Epithelial cell of proximal tubule (primary cell): Measurements from ENCODE around the gene COPS9. TPM values are rescaled to one million over a fixed set of nuclear protein-coding genes. Genes with fewer than 3 reads are reported as not detected.

Experiments used
- DNase-seq: peaks from one replicate; pipeline ENCODE4 v3.0.0-alpha.2; 2011; ENCODE audit warnings: low read depth
- H3K4me3 ChIP-seq: 2 replicates; pipeline ENCODE4 v1.5.1; 2011; ENCODE audit warnings: low read depth, mild to moderate bottlenecking, low read length
- CTCF ChIP-seq: conservative IDR thresholded peaks from 2 replicates; pipeline ENCODE4 v1.5.1; 2012; ENCODE audit warnings: low read depth, mild to moderate bottlenecking, low read length
- total RNA-seq: library from RNA; depleted of rRNA; stranded (reverse); fragments of >200 nt; gene quantifications from 2 replicates; pipeline ENCODE4 v1.2.3, GENCODE V29; 2015

The COPS9 gene
- total RNA-seq, 1 donor from 2014 or later: 274 TPM

GRCh38 chr2:240156435-240157146 is 20.5 kb upstream of the COPS9 start:
- no peak for TF ChIP-seq CTCF
- DNase-seq: no peak
- no peak overlapping the region for H3K4me3 ChIP-seq

DNA sequence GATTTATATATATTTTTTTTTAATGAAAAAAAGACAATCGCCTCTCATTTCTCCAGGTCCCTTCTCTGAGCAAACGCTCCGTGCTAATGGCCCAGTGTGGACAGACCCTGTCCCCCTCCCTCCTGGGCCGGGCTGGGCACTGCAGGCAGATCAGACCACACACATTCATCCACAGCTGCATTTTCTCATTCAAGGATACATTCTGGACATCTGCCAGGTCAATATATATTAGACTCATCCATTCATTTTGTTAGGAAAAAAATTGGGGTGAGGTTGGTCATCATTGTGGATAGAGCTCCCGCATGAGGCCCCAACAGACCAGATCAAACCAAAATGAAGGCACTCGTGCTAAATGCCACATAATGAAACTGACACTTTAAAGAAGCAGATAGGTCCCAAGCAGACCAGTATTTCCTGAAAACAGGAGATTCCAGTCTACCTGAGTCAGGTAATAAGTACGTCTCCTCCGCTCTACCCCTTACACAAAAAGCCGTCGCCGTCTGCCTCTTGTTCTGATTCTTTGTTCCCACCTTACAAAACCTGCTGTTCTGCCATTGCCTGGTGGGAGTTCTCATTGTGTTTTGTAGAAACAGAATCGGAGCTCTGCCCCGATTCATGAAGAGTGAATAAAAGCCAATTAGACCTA is 19.8 kb upstream of the COPS9 start:
- DNase-seq: no peak
- no peak overlapping the region for H3K4me3 ChIP-seq
- TF ChIP-seq CTCF: no peak

GRCh38 chr2:240155048-240155744 is 19.1 kb upstream of the COPS9 start:
- H3K4me3 ChIP-seq: no peak overlapping the region
- DNase-seq: no peak
- no peak for TF ChIP-seq CTCF

DNA sequence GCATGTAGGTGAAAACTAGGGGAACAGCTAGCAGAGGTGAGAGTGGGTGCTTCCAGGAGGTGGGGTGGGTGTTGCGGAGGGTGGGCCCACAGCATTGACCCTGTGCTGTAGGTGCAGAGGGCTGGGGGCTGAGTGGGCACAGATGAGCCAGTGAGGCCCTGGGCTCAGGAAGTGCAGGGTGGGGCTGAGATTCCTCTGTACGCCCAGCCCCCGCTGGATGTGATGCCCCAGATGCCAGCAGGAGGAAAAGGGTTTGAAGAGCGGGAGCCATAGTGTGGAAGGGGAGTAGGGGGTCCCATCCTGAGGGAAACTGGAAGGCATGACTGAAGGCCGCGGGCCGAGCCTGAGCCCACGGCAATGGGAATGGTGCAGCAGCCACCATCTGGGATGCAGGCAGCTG is 18.5 kb upstream of the COPS9 start:
- no peak for DNase-seq
- TF ChIP-seq CTCF: no peak
- no peak overlapping the region for H3K4me3 ChIP-seq

GRCh38 chr2:240153418-240153817 is 17.3 kb upstream of the COPS9 start:
- no peak overlapping the region for H3K4me3 ChIP-seq
- no peak for DNase-seq
- no peak for TF ChIP-seq CTCF

- no peak for TF ChIP-seq CTCF
- no peak for DNase-seq
- no peak overlapping the region for H3K4me3 ChIP-seq
These were observed 15.4 kb upstream of the COPS9 start for GRCh38 chr2:240151477-240152031.
